A673 (cell line): ENCODE data around the gene CASP5. TPM values are rescaled to one million over a fixed set of nuclear protein-coding genes. Genes with fewer than 3 reads are reported as not detected.

ENCODE experiments used
- BruUV-seq: library from RNA; stranded (reverse); fragments of 400-500 nt; replicated peaks from 2 replicates; lab custom pipeline; 2021; lab: Mats Ljungman, UMichigan
- CTCF ChIA-PET: fragments of 300-600 bp; sonication (Branson Sonifier 250); formaldehyde crosslinking; loops from one replicate; lab custom pipeline; 2022; ENCODE audit warnings: antibody characterized with exemption; lab: Charles Lee
- POLR2A ChIA-PET: fragments of 300-600 bp; sonication (Branson Sonifier 250); formaldehyde crosslinking; loops from one replicate; lab custom pipeline; 2022; ENCODE audit warnings: antibody characterized with exemption; ENCODE audit not compliant: low non-redundant PET; lab: Charles Lee
- DNase-seq: peaks from one replicate; pipeline ENCODE4 v3.0.0-alpha.2; 2015; ENCODE audit warnings: low spot score
- H3K27ac ChIP-seq: fragments of 200-600 bp; sonication (generic); 2 replicates; pipeline ENCODE4 v1.5.1; 2016; ENCODE audit warnings: mixed run types, low read depth, mild to moderate bottlenecking, mixed read lengths, antibody characterized with exemption, low read length; ENCODE audit not compliant: poor library complexity, severe bottlenecking
- H3K27me3 ChIP-seq: fragments of 200-600 bp; sonication (generic); replicated peaks from 2 replicates; pipeline ENCODE4 v1.6.1; 2017; ENCODE audit warnings: mixed run types, low read depth, mild to moderate bottlenecking, mixed read lengths, antibody characterized with exemption, low read length; ENCODE audit not compliant: insufficient read depth, poor library complexity
- H3K36me3 ChIP-seq: fragments of 200-600 bp; sonication (generic); 2 replicates; pipeline ENCODE4 v1.6.1; 2016; ENCODE audit warnings: mixed run types, mild to moderate bottlenecking, mixed read lengths, antibody characterized with exemption, low read length; ENCODE audit not compliant: insufficient read depth, poor library complexity, severe bottlenecking
- H3K4me1 ChIP-seq: fragments of 200-600 bp; sonication (generic); 2 replicates; pipeline ENCODE4 v1.6.1; 2017; ENCODE audit warnings: mixed run types, mild to moderate bottlenecking, mixed read lengths, antibody characterized with exemption, low read length; ENCODE audit not compliant: insufficient read depth, poor library complexity, severe bottlenecking
- H3K4me3 ChIP-seq: fragments of 200-600 bp; sonication (generic); 2 replicates; pipeline ENCODE4 v1.5.1; 2016; ENCODE audit warnings: low read depth, mixed run types, mild to moderate bottlenecking, mixed read lengths, low read length; ENCODE audit not compliant: poor library complexity, severe bottlenecking
- H3K9me3 ChIP-seq: fragments of 200-600 bp; sonication (generic); 2 replicates; pipeline ENCODE4 v1.6.1; 2016; ENCODE audit warnings: mixed run types, low read depth, mild to moderate bottlenecking, mixed read lengths, antibody characterized with exemption, low read length; ENCODE audit not compliant: poor library complexity, severe bottlenecking
- EZH2 ChIP-seq: fragments of 200-600 bp; sonication (generic); IDR thresholded peaks from 2 replicates; pipeline ENCODE4 v1.6.1; 2017; ENCODE audit warnings: borderline replicate concordance, low read depth, mild to moderate bottlenecking, mixed read lengths, antibody characterized with exemption, low read length; ENCODE audit not compliant: poor library complexity, severe bottlenecking
- intact Hi-C: fragments of 100-400 bp; cut with micrococcal nuclease; formaldehyde crosslinking; loops from one replicate; pipeline ENCODE4 v1.10.0; 2022; ENCODE audit not compliant: unreplicated experiment
- total RNA-seq: library from RNA; stranded (reverse); gene quantifications from 2 replicates; pipeline ENCODE4 v1.2.3, GENCODE V29; 2021
- TF ChIP-seq, protein P1 (sequence below): fragments of 300-800, 200-600 bp; sonication (generic); conservative IDR thresholded peaks from 2 replicates; pipeline ENCODE4 v1.5.1; 2017; ENCODE audit warnings: low read depth, mild to moderate bottlenecking, antibody characterized with exemption, low read length, moderate library complexity, mixed read lengths

The CASP5 gene
- total RNA-seq, 1 experiment from 2014 or later = not detected

DNA sequence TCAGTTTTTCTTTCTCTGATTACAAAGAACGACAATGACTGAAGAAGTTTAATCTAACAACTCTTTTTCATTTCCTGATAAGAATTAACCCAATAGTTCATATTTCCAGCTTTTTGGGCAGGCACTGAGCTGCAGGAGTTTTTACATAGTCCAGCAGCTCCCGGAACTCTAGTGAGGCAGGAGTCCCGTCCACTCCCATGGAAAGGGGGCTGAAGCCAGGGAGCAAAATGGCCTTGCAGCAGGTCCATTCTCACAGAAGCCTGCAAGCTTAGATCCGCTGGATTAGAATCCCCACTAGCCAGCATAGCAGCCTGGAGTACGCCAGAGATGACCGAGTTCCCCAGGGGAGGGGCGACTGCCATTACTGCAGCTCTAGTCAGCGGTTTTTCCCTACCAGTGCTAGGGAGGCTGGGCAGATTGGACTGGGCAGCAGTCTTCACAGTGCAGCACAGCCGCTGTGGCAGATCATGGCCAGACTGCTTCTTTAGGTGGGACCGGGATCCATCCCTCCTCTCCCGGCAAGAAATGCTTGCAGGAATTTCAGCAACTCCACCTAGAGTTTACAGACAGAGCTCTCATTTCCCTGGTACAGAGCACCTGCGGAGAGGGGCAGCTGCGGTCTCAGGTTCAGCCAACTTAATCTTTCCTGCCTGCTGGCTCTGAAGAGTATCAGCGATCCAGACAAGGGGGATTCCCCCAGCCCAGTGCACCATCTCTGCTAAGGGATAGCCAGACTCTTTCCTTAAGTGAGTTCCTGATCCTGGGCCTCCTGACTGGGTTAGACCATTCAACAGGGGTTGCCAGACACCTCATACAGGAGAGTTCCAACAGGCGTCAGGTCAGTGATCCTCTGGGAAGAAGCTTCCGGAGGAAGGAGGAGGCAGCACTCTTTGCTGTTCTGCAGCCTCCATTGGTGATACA lies 53.9 kb downstream of the CASP5 start:
- no peaks in the 10 kb centered on the region for H3K27me3 ChIP-seq
- peak overlapping the region; percentile 90 for H3K27ac ChIP-seq
- H3K36me3 ChIP-seq = no peaks in the 10 kb centered on the region
- TF ChIP-seq EZH2 = no peak
- TF ChIP-seq, protein P1, sequence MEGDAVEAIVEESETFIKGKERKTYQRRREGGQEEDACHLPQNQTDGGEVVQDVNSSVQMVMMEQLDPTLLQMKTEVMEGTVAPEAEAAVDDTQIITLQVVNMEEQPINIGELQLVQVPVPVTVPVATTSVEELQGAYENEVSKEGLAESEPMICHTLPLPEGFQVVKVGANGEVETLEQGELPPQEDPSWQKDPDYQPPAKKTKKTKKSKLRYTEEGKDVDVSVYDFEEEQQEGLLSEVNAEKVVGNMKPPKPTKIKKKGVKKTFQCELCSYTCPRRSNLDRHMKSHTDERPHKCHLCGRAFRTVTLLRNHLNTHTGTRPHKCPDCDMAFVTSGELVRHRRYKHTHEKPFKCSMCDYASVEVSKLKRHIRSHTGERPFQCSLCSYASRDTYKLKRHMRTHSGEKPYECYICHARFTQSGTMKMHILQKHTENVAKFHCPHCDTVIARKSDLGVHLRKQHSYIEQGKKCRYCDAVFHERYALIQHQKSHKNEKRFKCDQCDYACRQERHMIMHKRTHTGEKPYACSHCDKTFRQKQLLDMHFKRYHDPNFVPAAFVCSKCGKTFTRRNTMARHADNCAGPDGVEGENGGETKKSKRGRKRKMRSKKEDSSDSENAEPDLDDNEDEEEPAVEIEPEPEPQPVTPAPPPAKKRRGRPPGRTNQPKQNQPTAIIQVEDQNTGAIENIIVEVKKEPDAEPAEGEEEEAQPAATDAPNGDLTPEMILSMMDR = no peak
- DNase-seq = peak; percentile 64
- peaks cover 29% of the 10 kb centered on the region for H3K4me1 ChIP-seq
- TSS peak; percentile 97 for BruUV-seq
- ChIA-PET POLR2A (interaction anchor here (0.6 kb wide), 1 partner anchor 323 kb away, joined by 3 read pairs; no protein-coding TSS in a partner anchor), CTCF (no interaction called here)
- peaks cover 12% of the 10 kb centered on the region for H3K9me3 ChIP-seq
- H3K4me3 ChIP-seq = peak overlapping the region; percentile 53
- intact Hi-C loops = no loop called here

- Histone ChIP-seq H3K27me3 (no peaks in the 10 kb centered on the region), H3K4me3 (peak within 1 kb of the TSS; percentile 53), H3K27ac (peak within 1 kb of the TSS; percentile 90), H3K4me1 (peaks cover 29% of the 10 kb centered on the region), H3K9me3 (peaks cover 16% of the 10 kb centered on the region), H3K36me3 (peaks cover 2% of the 10 kb centered on the region)
- peak; percentile 91 for DNase-seq
- no TSS peak for BruUV-seq
- TF ChIP-seq, protein P1 = no peak
- TF ChIP-seq EZH2 = no peak
- intact Hi-C loops = no loop called here
- CTCF ChIA-PET = no interaction called here
- POLR2A ChIA-PET = no interaction called here
Observed at GRCh38 chr11:104968355-104968855, 54.6 kb downstream of the CASP5 start, which contains the start of gene CASP4. CASP4 (minus strand) TSS chr11:104968574; CDS start chr11:104968525, 49 bp downstream.

DNA sequence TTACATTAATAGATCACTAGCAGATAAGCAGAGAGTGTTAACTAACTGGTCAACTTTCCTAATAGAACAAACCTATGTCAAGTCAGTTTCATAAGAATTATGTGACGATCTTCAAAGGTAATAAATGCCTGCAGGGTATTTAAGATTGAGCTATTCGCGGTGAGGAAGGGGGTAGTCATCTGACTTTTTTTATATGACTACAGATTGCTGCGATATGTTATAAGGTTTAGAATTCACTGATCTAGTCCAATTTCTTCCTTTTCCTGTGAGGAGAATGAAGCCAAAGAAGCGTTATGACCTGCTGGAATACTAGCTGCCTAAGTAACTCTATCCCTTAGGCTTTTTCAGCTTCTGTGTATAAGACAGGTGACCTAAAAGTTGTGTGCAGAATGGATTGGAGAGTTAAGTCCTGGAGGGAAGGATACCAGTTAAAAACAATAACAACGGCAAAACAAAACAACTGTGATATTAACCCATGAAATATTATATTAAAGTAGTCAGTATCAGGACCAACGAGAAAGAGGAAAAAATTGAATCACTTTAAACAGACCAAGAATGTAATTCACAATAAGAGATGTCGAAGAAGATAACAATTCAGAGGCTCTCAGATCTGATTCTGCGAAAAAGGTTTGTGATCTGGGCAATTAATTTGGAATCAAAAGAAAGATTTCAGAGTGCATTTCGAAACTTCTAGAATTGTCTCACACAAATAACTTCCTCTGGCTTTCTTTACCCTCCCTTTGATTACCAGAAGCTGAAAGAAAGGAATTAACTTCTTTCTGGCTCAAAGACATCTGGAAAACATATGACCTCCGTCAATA lies 55.2 kb downstream of the CASP5 start:
- H3K27me3 ChIP-seq = no peaks in the 10 kb centered on the region
- peak overlapping the region; percentile 90 for H3K27ac ChIP-seq
- POLR2A ChIA-PET = no interaction called here

More for the DNA sequence above, 55.2 kb downstream of the CASP5 start:
- H3K4me1 ChIP-seq = peaks cover 29% of the 10 kb centered on the region
- CTCF ChIA-PET = no interaction called here
- intact Hi-C loops = no loop called here
- H3K9me3 ChIP-seq = peaks cover 19% of the 10 kb centered on the region
- peak overlapping the region; percentile 53 for H3K4me3 ChIP-seq
- no peak for TF ChIP-seq EZH2
- peak; percentile 41 for DNase-seq
- H3K36me3 ChIP-seq = peaks cover 5% of the 10 kb centered on the region
- TSS peak; percentile 76 for BruUV-seq
